Measurements from ENCODE around the gene TNFRSF12A.

DNA sequence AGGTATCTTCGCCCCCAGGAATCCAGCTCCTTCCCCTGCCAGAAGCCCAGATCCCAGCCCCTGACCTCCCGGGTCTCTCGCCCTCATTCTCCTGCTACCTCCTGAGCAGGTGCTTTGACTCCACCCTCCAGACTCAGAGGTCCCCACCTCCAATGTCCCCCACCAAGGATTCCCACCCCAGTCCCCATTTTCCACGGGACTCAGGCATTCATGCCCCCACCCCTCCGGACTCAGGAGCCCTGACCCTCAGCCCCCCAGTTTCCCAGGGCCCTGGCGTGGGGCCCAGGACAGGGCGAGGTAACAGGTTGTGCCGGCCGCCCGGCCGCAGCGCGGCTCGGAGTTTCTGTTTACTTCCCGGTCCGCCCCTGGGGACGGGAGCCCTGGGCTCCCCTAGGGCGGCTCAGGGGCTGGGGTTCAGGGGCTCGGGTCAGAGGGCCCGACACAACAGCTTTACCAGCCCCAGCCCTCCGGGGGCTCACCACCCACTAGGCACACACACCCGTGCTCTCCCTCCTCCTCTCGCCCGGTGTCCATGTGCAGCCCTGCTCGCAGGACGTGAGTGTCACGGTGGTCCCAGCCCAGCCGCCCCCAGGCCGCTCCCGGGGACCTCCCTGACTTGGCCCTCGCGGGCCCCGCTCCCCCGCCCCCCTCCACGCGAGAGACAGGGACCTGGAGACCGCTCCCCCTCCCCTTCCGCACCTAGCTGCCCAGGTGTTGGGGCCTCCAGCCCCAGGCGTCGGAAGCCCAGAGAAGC lies 16.0 kb downstream of the TNFRSF12A start:
- TF ChIP-seq, protein P1, sequence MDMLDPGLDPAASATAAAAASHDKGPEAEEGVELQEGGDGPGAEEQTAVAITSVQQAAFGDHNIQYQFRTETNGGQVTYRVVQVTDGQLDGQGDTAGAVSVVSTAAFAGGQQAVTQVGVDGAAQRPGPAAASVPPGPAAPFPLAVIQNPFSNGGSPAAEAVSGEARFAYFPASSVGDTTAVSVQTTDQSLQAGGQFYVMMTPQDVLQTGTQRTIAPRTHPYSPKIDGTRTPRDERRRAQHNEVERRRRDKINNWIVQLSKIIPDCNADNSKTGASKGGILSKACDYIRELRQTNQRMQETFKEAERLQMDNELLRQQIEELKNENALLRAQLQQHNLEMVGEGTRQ (IDR thresholded peaks at IDR 0.05; ENCODE audit: borderline replicate concordance, low read depth, low read length), result no peak
- TF ChIP-seq HDAC6 (IDR thresholded peaks at IDR 0.05; ENCODE audit: unreplicated experiment) (no peak), BRCA1 (IDR thresholded peaks at IDR 0.05; ENCODE audit: low read depth, low read length) (no peak), FOXK2 (IDR thresholded peaks at IDR 0.05) (no peak), EZH2 (IDR thresholded peaks at IDR 0.05; ENCODE audit: borderline replicate concordance, control insufficient read depth, low read depth, low read length) (no peak), MYC (IDR thresholded peaks at IDR 0.05; ENCODE audit: insufficient read depth, insufficient read length, insufficient replicate concordance, low read length, severe bottlenecking) (no peak), HCFC1 (IDR thresholded peaks at IDR 0.05; ENCODE audit: low read length) (no peak), ZNF384 (IDR thresholded peaks at IDR 0.05; ENCODE audit: borderline replicate concordance, low read depth, low read length) (no peak), ZBED1 (IDR thresholded peaks at IDR 0.05; ENCODE audit: borderline replicate concordance) (no peak), ZNF217 (IDR thresholded peaks at IDR 0.05) (no peak)
- TF ChIP-seq, protein P2, sequence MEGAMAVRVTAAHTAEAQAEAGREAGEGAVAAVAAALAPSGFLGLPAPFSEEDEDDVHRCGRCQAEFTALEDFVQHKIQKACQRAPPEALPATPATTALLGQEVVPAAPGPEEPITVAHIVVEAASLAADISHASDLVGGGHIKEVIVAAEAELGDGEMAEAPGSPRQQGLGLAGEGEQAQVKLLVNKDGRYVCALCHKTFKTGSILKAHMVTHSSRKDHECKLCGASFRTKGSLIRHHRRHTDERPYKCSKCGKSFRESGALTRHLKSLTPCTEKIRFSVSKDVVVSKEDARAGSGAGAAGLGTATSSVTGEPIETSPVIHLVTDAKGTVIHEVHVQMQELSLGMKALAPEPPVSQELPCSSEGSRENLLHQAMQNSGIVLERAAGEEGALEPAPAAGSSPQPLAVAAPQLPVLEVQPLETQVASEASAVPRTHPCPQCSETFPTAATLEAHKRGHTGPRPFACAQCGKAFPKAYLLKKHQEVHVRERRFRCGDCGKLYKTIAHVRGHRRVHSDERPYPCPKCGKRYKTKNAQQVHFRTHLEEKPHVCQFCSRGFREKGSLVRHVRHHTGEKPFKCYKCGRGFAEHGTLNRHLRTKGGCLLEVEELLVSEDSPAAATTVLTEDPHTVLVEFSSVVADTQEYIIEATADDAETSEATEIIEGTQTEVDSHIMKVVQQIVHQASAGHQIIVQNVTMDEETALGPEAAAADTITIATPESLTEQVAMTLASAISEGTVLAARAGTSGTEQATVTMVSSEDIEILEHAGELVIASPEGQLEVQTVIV (IDR thresholded peaks at IDR 0.05; ENCODE audit: borderline replicate concordance, partially characterized antibody), result no peak
- TF ChIP-seq, protein P3, sequence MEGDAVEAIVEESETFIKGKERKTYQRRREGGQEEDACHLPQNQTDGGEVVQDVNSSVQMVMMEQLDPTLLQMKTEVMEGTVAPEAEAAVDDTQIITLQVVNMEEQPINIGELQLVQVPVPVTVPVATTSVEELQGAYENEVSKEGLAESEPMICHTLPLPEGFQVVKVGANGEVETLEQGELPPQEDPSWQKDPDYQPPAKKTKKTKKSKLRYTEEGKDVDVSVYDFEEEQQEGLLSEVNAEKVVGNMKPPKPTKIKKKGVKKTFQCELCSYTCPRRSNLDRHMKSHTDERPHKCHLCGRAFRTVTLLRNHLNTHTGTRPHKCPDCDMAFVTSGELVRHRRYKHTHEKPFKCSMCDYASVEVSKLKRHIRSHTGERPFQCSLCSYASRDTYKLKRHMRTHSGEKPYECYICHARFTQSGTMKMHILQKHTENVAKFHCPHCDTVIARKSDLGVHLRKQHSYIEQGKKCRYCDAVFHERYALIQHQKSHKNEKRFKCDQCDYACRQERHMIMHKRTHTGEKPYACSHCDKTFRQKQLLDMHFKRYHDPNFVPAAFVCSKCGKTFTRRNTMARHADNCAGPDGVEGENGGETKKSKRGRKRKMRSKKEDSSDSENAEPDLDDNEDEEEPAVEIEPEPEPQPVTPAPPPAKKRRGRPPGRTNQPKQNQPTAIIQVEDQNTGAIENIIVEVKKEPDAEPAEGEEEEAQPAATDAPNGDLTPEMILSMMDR (IDR thresholded peaks at IDR 0.05 in 2 of 3, conservative IDR thresholded peaks at IDR 0.05 in 1 of 3; ENCODE audit: control insufficient read depth in 2 of 3, extremely low read depth in 1 of 3, insufficient read depth in 1 of 3, low read depth in 3 of 3, low read length in 3 of 3), result no peak
